Measurements from ENCODE around the gene RAP1GAP2. TPM values are rescaled to one million over a fixed set of nuclear protein-coding genes. Genes with fewer than 3 reads are reported as not detected.

RAP1GAP2 gene
- total and polyA plus RNA-seq, 2 of the 8 experiments (the other 6 are each of a cell fraction or from before 2014, with no cell fraction given), result 24.0 to 63.8 TPM

DNA sequence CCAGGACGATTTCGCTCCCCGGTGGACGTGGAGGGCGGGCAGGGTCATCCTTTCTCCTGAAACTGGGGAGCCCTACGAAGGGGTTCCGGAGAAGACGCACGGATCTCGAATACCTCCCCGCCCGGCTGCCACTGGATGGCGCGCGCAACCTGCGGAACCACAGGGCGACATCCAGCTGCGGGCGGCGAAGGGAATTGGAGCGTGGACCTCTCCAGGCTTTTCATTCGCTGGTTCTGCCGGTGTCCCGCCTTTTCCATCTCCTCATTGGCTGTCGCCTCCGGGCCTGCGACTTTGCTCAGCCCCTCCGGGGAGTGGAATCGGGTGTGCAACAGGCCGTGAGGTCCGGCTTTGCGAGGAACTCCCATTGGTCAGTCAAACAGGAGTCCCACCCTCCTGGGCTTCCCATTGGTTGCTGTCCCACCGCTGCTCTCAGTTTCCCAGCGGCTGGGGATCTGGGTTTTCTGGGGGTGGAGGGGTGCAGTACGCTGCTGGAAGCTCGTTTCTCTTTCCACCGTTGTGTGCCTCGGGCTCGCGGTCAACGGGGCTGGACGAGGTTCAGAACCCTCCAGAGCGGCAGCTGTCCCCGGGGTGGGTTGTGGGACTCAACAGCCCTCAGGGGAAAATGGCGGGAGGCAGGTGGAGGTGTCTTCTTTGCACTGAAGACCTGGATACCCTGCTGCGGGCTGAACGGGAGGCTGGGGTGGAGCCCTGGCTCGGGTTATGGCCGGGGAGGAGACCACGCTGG is 252.7 kb downstream of the RAP1GAP2 start (continued):
- no peak for TF ChIP-seq CHD7 (IDR thresholded peaks at IDR 0.05; ENCODE audit: insufficient replicate concordance, low read length)
- TF ChIP-seq CBX8 (IDR thresholded peaks at IDR 0.05; ENCODE audit: borderline replicate concordance, low read depth, low read length), result no peak
- TF ChIP-seq CEBPB (IDR thresholded peaks at IDR 0.05; ENCODE audit: low read depth, low read length), result no peak
- TF ChIP-seq, protein P1, sequence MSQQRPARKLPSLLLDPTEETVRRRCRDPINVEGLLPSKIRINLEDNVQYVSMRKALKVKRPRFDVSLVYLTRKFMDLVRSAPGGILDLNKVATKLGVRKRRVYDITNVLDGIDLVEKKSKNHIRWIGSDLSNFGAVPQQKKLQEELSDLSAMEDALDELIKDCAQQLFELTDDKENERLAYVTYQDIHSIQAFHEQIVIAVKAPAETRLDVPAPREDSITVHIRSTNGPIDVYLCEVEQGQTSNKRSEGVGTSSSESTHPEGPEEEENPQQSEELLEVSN (IDR thresholded peaks at IDR 0.05), result peak; percentile 96
- peak in 1 of 2 experiments; percentile 78; a peak in 2 of 3 replicates for TF ChIP-seq POLR2A (IDR thresholded peaks at IDR 0.05; ENCODE audit: control extremely low read depth in 1 of 2, low read depth in 2 of 2, low read length in 2 of 2)
- TF ChIP-seq CTBP2 (IDR thresholded peaks at IDR 0.05; ENCODE audit: borderline replicate concordance, insufficient read depth, insufficient read length, low read length), result no peak
- TF ChIP-seq TAF1 (IDR thresholded peaks at IDR 0.05; ENCODE audit: low read depth, low read length), result peak; percentile 57; the same call in 1 of the 2 replicates
- no peak for TF ChIP-seq CBX5 (IDR thresholded peaks at IDR 0.05; ENCODE audit: low read depth, low read length)
- no peak for TF ChIP-seq SIX5 (IDR thresholded peaks at IDR 0.05; ENCODE audit: low read depth, low read length)
- no peak; the same call in 1 of the 2 replicates for TF ChIP-seq KDM1A (IDR thresholded peaks at IDR 0.05; ENCODE audit: borderline replicate concordance, low read length)
